ENCODE data around the gene STXBP3.

GRCh38 chr1:108823632-108824031 is 77.2 kb downstream of the STXBP3 start:
- TF ChIP-seq EZH2 (IDR thresholded peaks at IDR 0.05; ENCODE audit: low read length, missing control alignments): no peak
- TF ChIP-seq CTCF (conservative IDR thresholded peaks at IDR 0.05 in 1 of 2, IDR thresholded peaks at IDR 0.05 in 1 of 2; ENCODE audit: low read depth in 1 of 2, low read length in 2 of 2): no peak
